Muscle layer of colon (tissue), 2 donors: Measurements from ENCODE around the gene CCDC78.

Experiments
- H3K27ac ChIP-seq: one replicate; pipeline ENCODE4 v1.7.0; 2013; ENCODE audit warnings: low read depth, mild to moderate bottlenecking, low read length, moderate library complexity
- H3K27me3 ChIP-seq, 2 donors: one replicate each; pipeline ENCODE4 v1.7.0; 2013; ENCODE audit warnings: low read length in 2 of 2, mild to moderate bottlenecking in 2 of 2; ENCODE audit not compliant: insufficient read depth in 2 of 2, control insufficient read depth in 1 of 2
- H3K36me3 ChIP-seq: one replicate; pipeline ENCODE4 v1.7.0; 2013; ENCODE audit warnings: mild to moderate bottlenecking, low read length; ENCODE audit not compliant: insufficient read depth
- H3K4me1 ChIP-seq: one replicate; pipeline ENCODE4 v1.7.0; 2013; ENCODE audit warnings: mild to moderate bottlenecking, low read length; ENCODE audit not compliant: insufficient read depth
- H3K4me3 ChIP-seq, 2 donors: one replicate each; pipeline ENCODE4 v1.7.0; 2013; ENCODE audit warnings: low read length in 2 of 2, low read depth in 1 of 2, mild to moderate bottlenecking in 1 of 2, moderate library complexity in 1 of 2
- H3K9ac ChIP-seq: one replicate; pipeline ENCODE4 v1.7.0; 2013; ENCODE audit warnings: low read length
- H3K9me3 ChIP-seq: one replicate; pipeline ENCODE4 v1.7.0; 2013; ENCODE audit warnings: mild to moderate bottlenecking, low read length
- donor health status: abdominal sarcoma.
- donor health status: Adenocarcinoma of cecum.

Gene CCDC78

GRCh38 chr16:734208-734980, 8.2 kb upstream of the CCDC78 start:
- H3K4me1 ChIP-seq: no peaks in the 10 kb centered on the region
- no peak overlapping the region for H3K4me3 ChIP-seq
- H3K27me3 ChIP-seq: peaks cover 0 to 2% of the 10 kb centered on the region in 2 donors
- peaks cover 26% of the 10 kb centered on the region for H3K36me3 ChIP-seq
- no peaks in the 10 kb centered on the region for H3K9me3 ChIP-seq
- H3K27ac ChIP-seq: no peak overlapping the region
- no peak overlapping the region for H3K9ac ChIP-seq

GRCh38 chr16:733382-734207, 7.4 kb upstream of the CCDC78 start:
- Histone ChIP-seq H3K27ac (no peak overlapping the region), H3K27me3 (peaks cover 0 to 8% of the 10 kb centered on the region in 2 donors), H3K36me3 (peaks cover 26% of the 10 kb centered on the region), H3K4me1 (no peaks in the 10 kb centered on the region), H3K4me3 (no peak overlapping the region), H3K9me3 (no peaks in the 10 kb centered on the region), H3K9ac (no peak overlapping the region)

DNA sequence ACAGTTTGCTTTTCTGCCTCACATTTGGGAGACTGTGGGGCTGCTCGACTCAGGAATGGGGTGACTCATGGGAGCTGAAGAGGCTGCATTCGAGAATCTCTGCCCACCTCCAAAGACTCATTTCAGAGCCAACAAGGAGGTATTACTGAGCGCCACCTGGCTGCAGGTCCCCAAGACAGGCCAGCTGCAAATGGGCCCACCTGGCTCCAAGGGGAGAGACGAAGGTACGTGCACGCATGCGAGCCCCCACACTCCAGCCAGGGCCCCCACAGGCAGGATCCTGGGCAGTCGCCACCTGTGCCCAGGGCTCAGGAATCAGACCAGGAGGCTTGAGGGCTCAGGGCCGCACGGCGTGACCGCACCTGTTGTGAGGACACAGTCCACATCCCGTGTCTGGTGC, 6.7 kb upstream of the CCDC78 start:
- peaks cover 0 to 12% of the 10 kb centered on the region in 2 donors for H3K27me3 ChIP-seq
- no peak overlapping the region for H3K27ac ChIP-seq
- H3K9me3 ChIP-seq: no peaks in the 10 kb centered on the region
- no peak overlapping the region for H3K4me3 ChIP-seq
- no peaks in the 10 kb centered on the region for H3K4me1 ChIP-seq
- H3K9ac ChIP-seq: no peak overlapping the region
- H3K36me3 ChIP-seq: peaks cover 24% of the 10 kb centered on the region

GRCh38 chr16:732332-732731, 6.1 kb upstream of the CCDC78 start:
- Histone ChIP-seq H3K9ac (no peak overlapping the region), H3K4me1 (peaks cover 4% of the 10 kb centered on the region), H3K27me3 (peaks cover 4 to 17% of the 10 kb centered on the region in 2 donors), H3K9me3 (no peaks in the 10 kb centered on the region), H3K4me3 (no peak overlapping the region), H3K27ac (no peak overlapping the region), H3K36me3 (peaks cover 19% of the 10 kb centered on the region)

DNA sequence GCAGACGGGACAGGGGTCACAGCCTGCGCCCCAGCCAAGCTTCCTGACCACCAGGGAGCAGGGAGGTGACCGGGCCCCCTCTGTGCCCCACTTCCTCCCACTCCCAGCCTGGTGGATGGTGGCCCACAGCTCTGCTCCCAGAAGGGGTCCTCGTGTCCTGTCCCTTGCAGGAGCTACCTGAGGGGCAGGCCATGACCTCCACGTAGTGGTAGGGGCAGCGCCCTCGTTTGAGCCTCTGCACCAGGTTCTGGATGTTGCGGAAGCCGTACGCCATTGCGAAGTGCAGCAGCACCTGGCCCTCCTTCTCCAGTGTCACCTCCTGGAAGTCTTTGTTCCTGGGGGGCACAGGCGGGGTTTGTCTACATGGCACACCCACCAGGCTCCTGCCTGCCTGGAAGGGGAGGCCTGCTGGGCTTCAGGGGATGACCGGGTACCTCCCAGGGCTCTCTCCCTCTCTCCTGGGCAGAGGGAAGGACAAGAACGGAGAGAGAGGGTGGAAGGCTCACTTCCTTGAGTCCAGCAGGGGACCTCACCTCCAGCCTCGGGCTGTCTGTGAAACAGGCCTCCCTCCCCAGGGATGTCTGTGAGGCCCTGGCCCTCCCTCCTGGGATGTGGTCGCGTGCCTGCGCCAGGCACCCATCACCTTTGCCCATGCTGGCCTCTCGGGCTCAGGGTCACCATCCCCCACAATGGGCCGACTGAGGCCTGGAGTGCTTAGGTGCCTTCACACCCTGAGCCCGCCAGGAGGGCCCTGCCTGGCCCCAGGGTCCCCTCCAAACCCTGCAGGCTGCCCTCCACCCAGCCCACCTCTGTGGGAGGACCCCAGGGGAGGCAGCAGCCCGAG, 4.6 kb upstream of the CCDC78 start:
- Histone ChIP-seq H3K36me3 (peaks cover 13% of the 10 kb centered on the region), H3K9ac (no peak overlapping the region), H3K9me3 (no peaks in the 10 kb centered on the region), H3K4me3 (no peak overlapping the region), H3K4me1 (peaks cover 11% of the 10 kb centered on the region), H3K27me3 (peaks cover 13 to 29% of the 10 kb centered on the region in 2 donors), H3K27ac (no peak overlapping the region)

GRCh38 chr16:729768-730665, 3.8 kb upstream of the CCDC78 start:
- Histone ChIP-seq H3K36me3 (peaks cover 5% of the 10 kb centered on the region), H3K4me1 (peaks cover 11% of the 10 kb centered on the region), H3K27ac (no peak overlapping the region), H3K9ac (no peak overlapping the region), H3K9me3 (no peaks in the 10 kb centered on the region), H3K4me3 (no peak overlapping the region), H3K27me3 (peaks cover 16 to 38% of the 10 kb centered on the region in 2 donors)

GRCh38 chr16:728890-729744, 2.9 kb upstream of the CCDC78 start:
- Histone ChIP-seq H3K4me3 (no peak overlapping the region), H3K27ac (no peak overlapping the region), H3K9ac (no peak overlapping the region), H3K4me1 (peaks cover 11% of the 10 kb centered on the region), H3K9me3 (no peaks in the 10 kb centered on the region), H3K27me3 (peaks cover 16 to 44% of the 10 kb centered on the region in 2 donors), H3K36me3 (peaks cover 5% of the 10 kb centered on the region)

DNA sequence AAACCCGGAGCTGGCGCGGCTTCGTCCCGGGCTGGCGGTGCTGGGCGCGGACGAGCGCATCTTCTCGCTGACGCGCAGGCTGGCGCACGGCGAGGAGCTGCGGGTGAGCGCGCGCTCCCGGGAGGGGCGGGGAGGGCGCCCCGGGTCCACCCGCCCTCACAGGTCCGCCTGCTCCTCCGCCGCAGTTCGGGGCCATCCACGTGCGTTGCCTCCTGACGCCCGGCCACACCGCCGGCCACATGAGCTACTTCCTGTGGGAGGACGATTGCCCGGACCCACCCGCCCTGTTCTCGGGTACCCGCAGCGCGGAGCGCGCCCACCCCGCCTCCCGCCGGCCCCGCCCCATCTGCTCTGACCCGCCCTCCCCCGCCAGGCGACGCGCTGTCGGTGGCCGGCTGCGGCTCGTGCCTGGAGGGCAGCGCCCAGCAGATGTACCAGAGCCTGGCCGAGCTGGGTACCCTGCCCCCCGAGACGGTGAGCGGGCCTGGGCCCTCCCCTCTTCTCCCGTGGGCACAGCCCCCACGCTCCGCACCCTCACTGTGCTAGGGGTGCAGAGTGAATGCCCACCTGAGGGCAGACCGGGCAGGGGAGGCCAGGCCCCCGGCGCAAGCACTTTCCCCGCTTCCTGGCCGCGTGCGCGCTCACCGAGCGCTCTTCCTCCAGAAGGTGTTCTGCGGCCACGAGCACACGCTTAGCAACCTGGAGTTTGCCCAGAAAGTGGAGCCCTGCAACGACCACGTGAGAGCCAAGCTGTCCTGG, 2.1 kb upstream of the CCDC78 start:
- H3K9ac ChIP-seq: no peak overlapping the region
- peaks cover 11% of the 10 kb centered on the region for H3K4me1 ChIP-seq
- H3K27ac ChIP-seq: no peak overlapping the region
- H3K4me3 ChIP-seq: no peak overlapping the region
- H3K9me3 ChIP-seq: no peaks in the 10 kb centered on the region
- peaks cover 16 to 48% of the 10 kb centered on the region in 2 donors for H3K27me3 ChIP-seq
- peaks cover 5% of the 10 kb centered on the region for H3K36me3 ChIP-seq

DNA sequence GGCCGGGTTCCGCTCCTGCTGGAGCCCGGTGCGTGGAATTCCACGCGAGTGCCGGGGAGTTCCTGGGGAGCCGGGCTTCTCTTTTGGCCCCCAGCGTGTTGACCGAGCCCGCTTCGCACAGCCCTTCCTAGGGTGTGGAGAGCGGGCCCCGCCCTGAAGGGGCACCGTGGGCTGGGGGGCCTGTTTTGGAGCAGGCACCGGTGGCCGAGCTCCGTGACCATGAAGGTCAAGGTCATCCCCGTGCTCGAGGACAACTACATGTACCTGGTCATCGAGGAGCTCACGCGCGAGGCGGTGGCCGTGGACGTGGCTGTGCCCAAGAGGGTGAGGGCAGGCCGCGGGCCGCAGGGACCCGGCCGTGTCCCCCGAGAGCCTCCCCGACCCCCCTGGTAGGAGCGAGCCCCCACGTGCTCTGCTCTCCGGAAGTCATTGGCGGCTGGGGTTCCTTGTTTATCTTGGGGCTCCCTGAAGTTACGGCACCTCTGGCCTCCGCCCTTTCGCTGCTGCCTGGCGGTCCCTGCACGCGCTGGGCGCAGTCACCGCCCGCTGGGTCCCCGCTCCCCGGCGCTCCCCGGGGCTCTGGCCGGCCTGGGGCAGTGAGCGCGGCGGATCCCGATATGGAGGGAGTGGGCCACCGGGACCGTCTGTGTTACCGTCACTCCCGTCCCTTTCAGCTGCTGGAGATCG, 1.2 kb upstream of the CCDC78 start:
- Histone ChIP-seq H3K36me3 (peaks cover 5% of the 10 kb centered on the region), H3K9ac (no peak overlapping the region), H3K4me3 (peak overlapping the region; percentile 23 to 47), H3K27me3 (peaks cover 16 to 48% of the 10 kb centered on the region in 2 donors), H3K4me1 (peaks cover 11% of the 10 kb centered on the region), H3K9me3 (no peaks in the 10 kb centered on the region), H3K27ac (no peak overlapping the region)
